SK-N-SH treated with all-trans-retinoic acid at 6 μM for 48 hours (cell line): Measurements from ENCODE around the gene MILR1.

Experiments used
- ARNTL ChIP-seq: fragments of 450-650 bp; formaldehyde crosslinking; IDR thresholded peaks from 2 replicates; pipeline ENCODE4 v1.5.0; 2020; ENCODE audit warnings: low read depth, mild to moderate bottlenecking, moderate library complexity, borderline replicate concordance
- PATZ1 ChIP-seq: fragments of 250-450 bp; sonication (Bioruptor Pico); IDR thresholded peaks from 2 replicates; pipeline ENCODE4 v1.8.0; 2020; ENCODE audit warnings: mild to moderate bottlenecking, moderate library complexity, borderline replicate concordance
- TSHZ2 ChIP-seq: fragments of 250-450 bp; sonication (Bioruptor Pico); IDR thresholded peaks from 2 replicates; pipeline ENCODE4 v1.5.0; 2020; ENCODE audit warnings: mild to moderate bottlenecking, moderate library complexity
- ZFP30 ChIP-seq: fragments of 450-650 bp; formaldehyde crosslinking; IDR thresholded peaks from 2 replicates; pipeline ENCODE4 v1.5.0; 2022; ENCODE audit warnings: mild to moderate bottlenecking, moderate library complexity
- ZNF70 ChIP-seq: fragments of 450-650 bp; formaldehyde crosslinking; IDR thresholded peaks from 2 replicates; pipeline ENCODE4 v1.5.0; 2020; ENCODE audit warnings: mild to moderate bottlenecking, moderate library complexity
- TF ChIP-seq, protein P1 (sequence below): fragments of 250-450 bp; sonication (Bioruptor Pico); IDR thresholded peaks from 2 replicates; pipeline ENCODE4 v1.5.1; 2021; ENCODE audit warnings: mild to moderate bottlenecking, moderate library complexity

DNA sequence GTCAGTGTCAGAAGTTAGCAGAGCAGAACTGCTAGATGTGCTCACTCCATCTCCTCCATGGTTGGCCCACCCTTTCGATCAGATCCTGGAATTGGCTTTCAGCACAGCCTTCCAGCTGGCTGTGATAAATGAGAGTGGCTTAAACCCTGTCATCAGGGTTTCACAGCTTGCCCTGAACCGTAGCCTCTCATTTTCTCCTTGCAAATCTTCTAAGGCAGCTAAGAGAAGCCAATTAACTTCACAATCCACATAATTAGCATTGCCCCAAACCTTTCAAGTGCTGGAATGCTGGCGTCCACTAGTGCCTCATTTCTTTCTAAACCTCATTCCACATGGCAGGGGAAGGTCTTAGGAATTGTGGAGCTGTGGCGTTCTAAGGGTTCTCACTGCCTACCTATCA, 21.7 kb downstream of the MILR1 start:
- no peak for TF ChIP-seq TSHZ2 (CRISPR knock-in tag)
- TF ChIP-seq PATZ1 (CRISPR knock-in tag), result no peak
- TF ChIP-seq ZNF70 (CRISPR knock-in tag), result no peak
- no peak for TF ChIP-seq ZFP30
- no peak for TF ChIP-seq ARNTL (CRISPR knock-in tag)
- TF ChIP-seq, protein P1, sequence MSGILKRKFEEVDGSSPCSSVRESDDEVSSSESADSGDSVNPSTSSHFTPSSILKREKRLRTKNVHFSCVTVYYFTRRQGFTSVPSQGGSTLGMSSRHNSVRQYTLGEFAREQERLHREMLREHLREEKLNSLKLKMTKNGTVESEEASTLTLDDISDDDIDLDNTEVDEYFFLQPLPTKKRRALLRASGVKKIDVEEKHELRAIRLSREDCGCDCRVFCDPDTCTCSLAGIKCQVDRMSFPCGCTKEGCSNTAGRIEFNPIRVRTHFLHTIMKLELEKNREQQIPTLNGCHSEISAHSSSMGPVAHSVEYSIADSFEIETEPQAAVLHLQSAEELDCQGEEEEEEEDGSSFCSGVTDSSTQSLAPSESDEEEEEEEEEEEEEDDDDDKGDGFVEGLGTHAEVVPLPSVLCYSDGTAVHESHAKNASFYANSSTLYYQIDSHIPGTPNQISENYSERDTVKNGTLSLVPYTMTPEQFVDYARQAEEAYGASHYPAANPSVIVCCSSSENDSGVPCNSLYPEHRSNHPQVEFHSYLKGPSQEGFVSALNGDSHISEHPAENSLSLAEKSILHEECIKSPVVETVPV (CRISPR knock-in tag), result no peak
